GM21576 (cell line): ENCODE data around the gene MRPS21.
"Not testable (repeated sequence)": the region's sequence is repeated elsewhere in the genome, so short reads cannot be mapped to it uniquely, and the experiment has no call there.

ENCODE experiments used
- ATAC-seq: cut with Tn5 transposase; IDR thresholded peaks from one replicate; pipeline ENCODE4 v1.9.1; 2021; ENCODE audit warnings: mild to moderate bottlenecking, moderate library complexity; ENCODE audit not compliant: unreplicated experiment

MRPS21 gene

GRCh38 chr1:150281221-150281757 is 12.4 kb upstream of the MRPS21 start:
- ATAC-seq: no peak

- peak; percentile 55 for ATAC-seq
Observed at GRCh38 chr1:150281758-150282557, 11.7 kb upstream of the MRPS21 start, which contains the start of gene CIART. Gene CIART (plus strand): TSS chr1:150282554. CDS start chr1:150283268, 714 bp downstream.

GRCh38 chr1:150282558-150282958 is 11.1 kb upstream of the MRPS21 start:
- ATAC-seq: no peak

GRCh38 chr1:150283260-150283659 is 10.4 kb upstream of the MRPS21 start:
- ATAC-seq: no peak

GRCh38 chr1:150288382-150288781 is 5.3 kb upstream of the MRPS21 start:
- ATAC-seq: no peak

GRCh38 chr1:150288822-150289221 is 4.8 kb upstream of the MRPS21 start:
- no peak for ATAC-seq

- no peak for ATAC-seq
Observed at GRCh38 chr1:150295476-150295875, 1.8 kb downstream of the MRPS21 start.

- ATAC-seq: no peak
Observed at GRCh38 chr1:150299716-150300115, 6.1 kb downstream of the MRPS21 start.

GRCh38 chr1:150302338-150302737 is 8.7 kb downstream of the MRPS21 start:
- ATAC-seq: no peak

- ATAC-seq: no peak
Observed at GRCh38 chr1:150302902-150303301, 9.2 kb downstream of the MRPS21 start.

GRCh38 chr1:150308585-150308984 is 14.9 kb downstream of the MRPS21 start:
- not testable (repeated sequence) for ATAC-seq

GRCh38 chr1:150309758-150310508 is 16.3 kb downstream of the MRPS21 start:
- no peak for ATAC-seq

- no peak for ATAC-seq
Observed at GRCh38 chr1:150311762-150312161, 18.1 kb downstream of the MRPS21 start.

- ATAC-seq: not testable (repeated sequence)
Observed at GRCh38 chr1:150314691-150315090, 21.0 kb downstream of the MRPS21 start.

GRCh38 chr1:150320667-150320978 is 27.0 kb downstream of the MRPS21 start:
- no peak for ATAC-seq

GRCh38 chr1:150321826-150322166 is 28.1 kb downstream of the MRPS21 start:
- no peak for ATAC-seq

GRCh38 chr1:150322310-150322709 is 28.6 kb downstream of the MRPS21 start:
- no peak for ATAC-seq

GRCh38 chr1:150332651-150333290 is 39.1 kb downstream of the MRPS21 start:
- no peak for ATAC-seq

GRCh38 chr1:150346316-150346715 is 52.7 kb downstream of the MRPS21 start:
- no peak for ATAC-seq

GRCh38 chr1:150352866-150353265 is 59.2 kb downstream of the MRPS21 start:
- ATAC-seq: no peak
